GM18868 (cell line): Measurements from ENCODE around the gene CXCR6.

Experiments
- ATAC-seq: cut with Tn5 transposase; IDR thresholded peaks from one replicate; pipeline ENCODE4 v1.9.1; 2021; ENCODE audit warnings: mild to moderate bottlenecking, moderate library complexity; ENCODE audit not compliant: unreplicated experiment

CXCR6 gene

GRCh38 chr3:45946875-45947274 is 3.6 kb downstream of the CXCR6 start:
- no peak for ATAC-seq

- no peak for ATAC-seq
Observed at GRCh38 chr3:45947361-45947760, 4.1 kb downstream of the CXCR6 start.

- ATAC-seq = no peak
Observed at GRCh38 chr3:45948311-45948781, 5.1 kb downstream of the CXCR6 start.

GRCh38 chr3:45948881-45949280 is 5.6 kb downstream of the CXCR6 start:
- ATAC-seq = no peak

- no peak for ATAC-seq
Observed at GRCh38 chr3:45949432-45949831, 6.2 kb downstream of the CXCR6 start.

- ATAC-seq = no peak
Observed at GRCh38 chr3:45950131-45950530, 6.9 kb downstream of the CXCR6 start.

GRCh38 chr3:45950686-45951600 is 7.7 kb downstream of the CXCR6 start:
- no peak for ATAC-seq

GRCh38 chr3:45951946-45952345 is 8.7 kb downstream of the CXCR6 start:
- no peak for ATAC-seq

- no peak for ATAC-seq
Observed at GRCh38 chr3:45952456-45952855, 9.2 kb downstream of the CXCR6 start.

GRCh38 chr3:45953536-45953935 is 10.3 kb downstream of the CXCR6 start:
- no peak for ATAC-seq

GRCh38 chr3:45954306-45954705 is 11.0 kb downstream of the CXCR6 start:
- no peak for ATAC-seq

GRCh38 chr3:45955017-45955647 is 11.9 kb downstream of the CXCR6 start:
- no peak for ATAC-seq

GRCh38 chr3:45955706-45956105 is 12.4 kb downstream of the CXCR6 start:
- no peak for ATAC-seq

GRCh38 chr3:45957586-45957985 is 14.3 kb downstream of the CXCR6 start:
- no peak for ATAC-seq

GRCh38 chr3:45958321-45958791 is 15.1 kb downstream of the CXCR6 start:
- ATAC-seq = no peak

GRCh38 chr3:45959201-45959600 is 15.9 kb downstream of the CXCR6 start:
- ATAC-seq = no peak

GRCh38 chr3:45960289-45960688 is 17.0 kb downstream of the CXCR6 start:
- no peak for ATAC-seq

GRCh38 chr3:45962033-45962432 is 18.8 kb downstream of the CXCR6 start:
- ATAC-seq = peak; percentile 65

- ATAC-seq = peak; percentile 75
Observed at GRCh38 chr3:45964139-45964538, 20.9 kb downstream of the CXCR6 start.

GRCh38 chr3:45965253-45965652 is 22.0 kb downstream of the CXCR6 start:
- ATAC-seq = no peak

- ATAC-seq = no peak
Observed at GRCh38 chr3:45965653-45966052, 22.4 kb downstream of the CXCR6 start.

GRCh38 chr3:45966371-45966791 is 23.1 kb downstream of the CXCR6 start:
- ATAC-seq = no peak
